GM21390 (cell line): ENCODE data around the gene HIRA.

Source experiments
- ATAC-seq: cut with Tn5 transposase; IDR thresholded peaks from one replicate; pipeline ENCODE4 v1.9.1; 2021; ENCODE audit not compliant: unreplicated experiment

Gene HIRA

DNA sequence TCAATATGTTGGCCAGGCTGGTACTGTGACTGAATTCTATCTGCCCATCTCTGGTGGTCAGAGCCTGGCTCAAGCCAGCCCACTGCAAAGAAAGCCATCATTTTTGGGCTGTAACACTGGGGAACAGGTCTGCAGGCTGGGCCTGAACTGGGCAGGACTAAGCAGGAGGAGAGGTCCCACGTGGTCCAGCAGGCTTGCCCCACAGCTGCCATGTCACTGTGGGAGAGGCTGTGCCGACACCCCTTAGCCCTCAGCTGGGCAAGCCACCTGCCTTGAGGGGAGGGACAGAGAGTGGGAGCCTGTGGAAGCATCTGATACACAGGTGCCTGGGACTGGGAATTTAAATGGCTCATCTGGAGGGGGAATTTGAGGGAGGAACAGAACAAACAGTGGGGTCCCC lies 73.3 kb downstream of the HIRA start:
- ATAC-seq: no peak

- ATAC-seq: no peak
These were observed 74.0 kb downstream of the HIRA start for GRCh38 chr22:19357270-19358105.

DNA sequence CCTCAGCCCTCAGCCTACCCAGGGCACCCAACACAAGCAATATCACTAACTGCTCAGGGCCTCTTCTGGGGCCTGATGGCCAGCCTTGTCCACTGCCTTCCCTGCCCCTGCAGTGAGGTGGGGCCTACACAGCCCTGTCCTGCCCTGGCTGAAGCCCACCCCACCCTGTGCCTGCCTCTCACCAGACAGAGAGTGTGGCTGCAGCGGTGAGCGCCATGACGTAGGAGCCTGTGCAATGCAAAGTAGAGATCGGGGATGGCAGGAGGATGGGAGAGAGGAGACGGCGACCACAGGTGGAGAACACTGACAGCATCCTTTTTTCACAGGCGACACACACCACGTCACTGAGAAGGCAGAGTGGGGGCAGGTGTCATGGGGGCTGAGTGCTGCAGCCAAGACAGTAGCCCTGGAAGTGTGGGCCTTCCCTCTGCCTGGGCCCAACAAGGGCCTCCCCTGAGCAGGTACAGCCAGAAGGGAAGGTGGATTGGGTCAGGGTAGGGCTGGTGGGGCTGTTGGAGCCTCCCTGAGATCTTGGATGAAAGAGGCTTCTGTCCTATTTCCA lies 74.7 kb downstream of the HIRA start:
- ATAC-seq: no peak

DNA sequence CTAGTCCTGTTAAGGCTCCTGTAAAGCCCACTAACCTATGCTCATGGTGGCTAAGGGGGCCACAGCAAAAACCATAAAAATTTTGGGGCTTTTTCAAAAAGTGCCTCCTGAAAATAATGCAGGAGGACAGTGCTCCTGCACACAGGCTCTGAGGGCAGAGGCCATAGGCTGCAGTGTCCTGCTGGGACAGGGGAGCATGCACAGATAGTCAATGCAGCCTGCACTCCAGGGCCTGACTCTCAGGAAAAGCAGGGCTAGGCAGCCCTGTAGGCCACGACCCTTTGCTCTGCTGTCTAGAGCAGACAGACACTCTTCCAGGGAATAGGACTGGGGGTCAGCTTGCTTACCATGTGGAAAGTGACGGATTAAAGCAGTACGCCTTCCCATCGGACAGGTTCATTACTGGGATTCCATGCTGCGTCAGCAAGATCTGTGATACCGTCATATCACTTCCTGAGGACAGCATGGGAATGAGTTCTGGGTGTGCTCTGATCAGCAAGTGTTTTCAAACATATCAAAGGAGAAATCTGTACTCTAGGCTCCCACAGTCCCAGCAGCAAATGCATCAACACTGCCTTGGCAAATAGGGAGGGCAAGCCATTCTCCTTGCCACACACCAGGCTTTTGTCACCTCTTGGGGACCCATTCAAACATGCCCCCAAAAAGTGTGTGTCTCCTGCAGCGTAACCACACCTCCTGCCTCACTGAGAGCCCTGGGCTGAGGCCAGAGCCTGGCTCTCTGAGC lies 75.9 kb downstream of the HIRA start:
- ATAC-seq: no peak

- no peak for ATAC-seq
These were observed 77.3 kb downstream of the HIRA start for GRCh38 chr22:19354201-19354600.

DNA sequence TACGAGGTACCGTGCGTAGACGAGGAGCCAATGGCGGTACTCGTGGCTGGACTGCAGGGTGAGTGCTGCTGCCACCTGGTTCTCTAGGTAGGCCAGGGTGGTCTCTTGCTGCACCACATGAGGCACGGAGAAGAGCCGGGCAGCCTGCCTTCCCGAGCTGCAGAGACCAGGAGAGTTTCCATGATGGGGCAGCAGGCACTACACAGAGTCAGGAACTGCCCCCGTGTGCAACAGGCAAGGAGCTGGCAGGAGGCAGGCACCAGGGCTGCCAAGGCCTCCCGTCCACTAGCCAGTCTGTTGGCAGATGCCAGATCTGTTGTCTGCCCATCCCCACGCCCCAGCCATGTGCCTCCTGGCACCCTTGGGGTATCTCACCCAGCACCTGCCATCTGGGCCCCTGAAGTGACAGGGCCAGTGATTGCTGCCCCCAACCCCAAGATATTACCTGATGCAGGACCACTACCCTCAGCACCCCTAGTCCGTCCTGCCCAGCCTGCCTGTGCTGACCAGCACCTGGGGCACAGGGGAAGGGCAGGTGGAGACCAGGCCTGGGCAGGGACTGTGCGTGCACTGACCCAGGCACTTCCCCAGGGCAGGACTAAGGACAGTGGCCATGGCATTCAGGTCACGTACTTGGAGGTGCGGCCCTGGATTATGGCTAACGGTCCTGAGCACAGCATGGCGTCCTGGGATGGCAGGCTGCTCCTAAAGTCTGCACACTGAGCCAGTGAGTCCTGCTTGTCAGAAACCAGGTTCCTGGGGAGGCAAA lies 78.0 kb downstream of the HIRA start:
- no peak for ATAC-seq

GRCh38 chr22:19352766-19353165 lies 78.8 kb downstream of the HIRA start:
- ATAC-seq: no peak

- no peak for ATAC-seq
These were observed 79.3 kb downstream of the HIRA start for GRCh38 chr22:19352217-19352616.

DNA sequence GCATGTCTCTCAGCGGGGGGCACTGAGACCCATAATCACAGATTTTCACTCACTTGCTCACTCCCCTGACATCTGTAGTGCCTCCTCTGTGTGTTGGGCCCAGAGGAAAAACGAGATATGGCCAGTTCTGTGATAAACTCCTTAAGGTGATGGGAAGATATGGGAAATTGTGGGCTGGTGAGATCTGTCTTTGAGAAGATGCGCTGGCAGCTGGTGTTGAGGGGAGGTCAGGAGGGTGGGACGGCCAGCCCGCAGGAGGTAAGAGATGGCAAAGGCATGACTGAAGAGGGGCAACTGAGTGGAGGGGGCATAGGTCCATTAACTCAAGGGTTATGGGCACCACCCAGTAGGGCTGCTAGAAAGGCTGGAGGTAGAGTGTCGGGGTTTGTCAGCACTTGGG lies 79.9 kb downstream of the HIRA start:
- ATAC-seq: no peak

- ATAC-seq: no peak
These were observed 80.6 kb downstream of the HIRA start for GRCh38 chr22:19350947-19351346.

DNA sequence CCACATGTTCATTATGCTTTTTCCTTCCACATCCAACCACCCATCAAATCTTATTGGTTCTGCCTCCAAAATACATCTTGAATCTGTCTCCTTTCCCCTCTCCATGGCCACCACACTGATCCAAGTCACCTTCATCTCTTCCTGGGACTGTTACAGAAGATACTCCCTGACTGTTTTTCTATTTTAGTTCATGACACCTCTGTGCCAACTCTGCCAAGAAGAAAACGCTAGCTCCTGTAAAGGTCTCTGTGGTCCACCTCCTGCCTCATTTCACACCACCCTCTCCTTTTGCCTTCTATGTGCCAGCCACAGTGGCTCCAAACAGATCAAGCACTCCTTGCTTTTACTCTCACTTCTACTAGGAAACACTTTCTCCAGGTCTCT lies 81.1 kb downstream of the HIRA start:
- ATAC-seq: no peak

- ATAC-seq: no peak
These were observed 81.6 kb downstream of the HIRA start for GRCh38 chr22:19349778-19350475.

- ATAC-seq: no peak
These were observed 84.8 kb downstream of the HIRA start for GRCh38 chr22:19346677-19347265.

DNA sequence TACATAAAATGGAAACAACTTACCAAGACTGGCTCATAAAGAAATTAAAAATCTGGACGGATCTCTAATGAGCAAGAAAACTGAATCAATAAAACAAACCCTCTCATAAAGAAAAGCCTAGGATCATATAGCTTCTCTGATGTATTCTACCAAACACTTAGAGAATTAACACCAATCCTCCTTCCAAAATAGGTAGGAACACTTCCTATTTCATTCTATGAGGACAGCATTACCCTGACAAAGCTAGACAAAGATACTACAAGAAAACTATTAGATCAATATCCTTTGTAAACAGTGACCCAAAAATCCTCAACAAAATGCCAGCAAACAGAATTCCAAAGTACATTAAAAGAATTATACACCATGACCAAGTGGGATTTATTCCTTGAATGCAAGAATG lies 87.1 kb downstream of the HIRA start:
- no peak for ATAC-seq

DNA sequence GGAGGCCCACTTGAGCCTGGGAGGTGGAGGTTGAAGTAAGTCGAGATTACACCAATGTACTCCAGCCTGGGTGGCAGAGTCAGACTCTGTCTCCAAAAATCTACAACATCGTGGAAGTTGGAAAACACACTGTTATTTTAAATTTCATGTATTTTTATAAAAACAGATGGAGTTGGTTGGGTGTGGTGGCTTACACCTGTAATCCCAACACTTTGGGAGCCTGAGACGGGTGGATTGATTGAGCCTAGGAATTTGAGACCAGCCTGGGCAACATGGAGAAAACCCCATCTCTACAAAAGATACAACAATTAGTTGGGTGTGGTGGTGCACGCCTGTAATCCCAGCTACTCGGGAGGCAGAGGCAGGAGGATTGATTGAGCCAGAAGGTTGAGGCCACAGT lies 88.1 kb downstream of the HIRA start:
- ATAC-seq: no peak

DNA sequence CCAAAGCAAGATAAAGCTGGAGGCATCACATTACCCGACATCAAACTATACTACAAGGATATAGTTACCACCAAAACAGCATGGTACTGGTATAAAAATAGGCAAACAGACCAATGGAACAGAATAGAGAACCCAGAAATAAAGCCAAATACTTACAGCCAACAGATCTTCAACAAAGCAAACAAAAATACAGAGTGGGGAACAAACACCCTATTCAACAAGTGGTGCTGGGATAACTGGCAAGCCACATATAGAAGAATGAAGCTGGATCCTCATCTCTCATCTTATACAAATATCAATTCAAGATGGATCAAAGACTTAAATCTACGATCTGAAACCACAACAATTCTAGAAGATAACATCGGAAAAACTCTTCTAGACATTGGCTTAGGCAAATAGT lies 90.0 kb downstream of the HIRA start:
- ATAC-seq: no peak

DNA sequence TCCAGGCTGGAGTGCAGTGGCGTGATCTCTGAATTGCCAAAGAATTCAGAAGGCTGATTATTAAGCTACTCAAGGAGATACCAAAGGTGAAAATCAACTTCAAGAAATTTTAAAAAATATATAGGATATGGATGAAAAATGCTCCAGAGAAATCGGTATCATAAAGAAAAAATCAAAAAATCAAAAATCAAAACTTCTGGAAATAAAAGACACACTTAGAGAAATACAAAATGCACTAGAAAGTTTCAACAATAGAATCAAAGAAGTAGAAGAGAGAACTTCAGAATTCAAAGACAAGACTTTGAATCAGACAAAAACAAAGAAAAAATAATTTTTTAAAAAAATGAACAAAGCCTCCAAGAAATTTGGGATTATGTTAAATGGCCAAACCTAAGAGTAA lies 94.4 kb downstream of the HIRA start:
- ATAC-seq: no peak

DNA sequence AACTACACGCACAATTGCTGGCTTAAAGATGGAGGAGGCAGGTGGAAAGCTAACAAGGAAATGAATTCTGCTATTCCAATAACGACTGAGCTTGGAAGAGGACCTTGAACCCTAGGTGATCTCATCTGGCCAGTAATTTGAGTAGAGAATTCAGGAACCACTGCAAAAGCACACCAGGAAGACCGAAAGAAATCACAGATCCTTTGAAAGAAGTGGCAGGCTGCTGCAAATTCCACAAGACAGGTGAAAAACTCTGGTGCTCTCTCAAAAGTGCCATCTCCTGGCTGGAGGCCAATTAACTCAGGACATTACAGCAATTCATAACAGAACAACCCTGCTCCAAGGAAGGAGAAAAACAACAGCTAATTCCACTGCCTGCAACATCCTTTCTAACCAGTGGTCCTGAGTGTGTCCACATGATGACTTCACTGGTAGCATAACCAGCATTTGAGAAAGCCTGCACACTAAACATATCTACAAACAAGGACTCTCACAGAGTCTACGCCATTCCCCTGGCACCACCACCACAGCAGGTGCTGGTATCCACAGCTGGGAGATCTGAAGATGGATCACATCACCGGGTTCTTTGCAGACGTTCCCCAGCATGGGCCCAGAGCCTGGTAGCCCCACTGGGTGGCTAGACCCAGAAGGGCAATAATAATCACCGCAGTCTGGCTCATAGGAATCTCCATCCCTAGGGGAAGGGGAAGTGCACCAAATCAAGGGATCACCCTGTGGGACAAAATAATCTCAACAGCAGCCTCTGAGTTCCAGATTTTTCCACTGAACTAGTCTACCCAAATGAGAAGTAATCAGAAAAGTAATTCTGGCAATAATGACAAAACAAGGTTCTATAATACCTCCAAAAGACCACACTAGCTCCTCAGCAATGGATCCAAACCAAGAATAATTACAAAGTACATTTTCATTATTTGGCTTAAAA lies 95.1 kb downstream of the HIRA start:
- ATAC-seq: no peak

GRCh38 chr22:19331975-19332374 lies 99.6 kb downstream of the HIRA start:
- no peak for ATAC-seq
